ENCODE data around the gene SUMF1. TPM values are rescaled to one million over a fixed set of nuclear protein-coding genes. Genes with fewer than 3 reads are reported as not detected.

The SUMF1 gene
- polyA plus RNA-seq, 4 donors: 46.8 to 55.1 (median 53.5) TPM

DNA sequence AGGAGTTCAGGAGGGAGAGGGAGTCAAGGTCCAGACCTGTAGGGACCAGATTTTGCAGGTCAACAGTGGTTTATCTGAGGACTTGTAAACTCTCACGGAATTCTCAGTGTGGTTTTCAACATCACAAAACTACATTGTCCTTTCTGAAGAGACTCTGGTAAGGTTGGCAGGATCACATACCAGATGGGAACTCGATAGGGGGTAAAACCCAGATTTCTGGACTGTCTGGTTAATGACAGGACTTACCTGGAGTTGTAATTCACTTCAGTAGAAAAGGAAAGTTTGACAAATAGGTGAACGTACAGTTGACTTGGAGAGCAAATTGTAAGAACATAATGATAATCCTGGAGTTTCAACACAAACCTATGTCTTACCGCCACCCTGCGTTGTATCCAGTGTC is 31.4 kb upstream of the SUMF1 start:
- no peak for DNase-seq (ENCODE audit: low read depth in 4 of 4, low spot score in 3 of 4)

DNA sequence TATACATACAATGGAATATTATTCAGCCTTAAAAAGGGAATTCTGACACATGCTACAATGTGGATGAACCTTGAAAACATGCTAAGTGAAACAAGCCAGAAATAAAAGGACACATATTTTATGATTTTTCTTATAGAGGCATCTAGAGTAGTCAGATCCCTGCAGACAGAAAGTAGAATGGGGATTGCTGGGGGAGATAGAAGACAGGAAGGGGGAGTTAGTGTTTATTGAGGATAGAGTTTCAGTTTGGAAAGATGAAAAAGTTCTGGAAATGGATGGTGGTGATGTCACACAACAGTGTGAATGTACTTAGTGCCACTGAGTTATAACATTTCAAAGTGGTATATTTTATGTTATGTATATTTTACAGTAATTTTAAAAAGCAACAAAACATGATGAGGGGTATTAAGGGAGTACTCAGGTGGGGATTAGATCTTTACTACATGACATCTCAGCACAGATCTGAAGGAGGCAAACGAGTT is 30.8 kb upstream of the SUMF1 start:
- no peak for DNase-seq (ENCODE audit: low read depth in 4 of 4, low spot score in 3 of 4)

DNA sequence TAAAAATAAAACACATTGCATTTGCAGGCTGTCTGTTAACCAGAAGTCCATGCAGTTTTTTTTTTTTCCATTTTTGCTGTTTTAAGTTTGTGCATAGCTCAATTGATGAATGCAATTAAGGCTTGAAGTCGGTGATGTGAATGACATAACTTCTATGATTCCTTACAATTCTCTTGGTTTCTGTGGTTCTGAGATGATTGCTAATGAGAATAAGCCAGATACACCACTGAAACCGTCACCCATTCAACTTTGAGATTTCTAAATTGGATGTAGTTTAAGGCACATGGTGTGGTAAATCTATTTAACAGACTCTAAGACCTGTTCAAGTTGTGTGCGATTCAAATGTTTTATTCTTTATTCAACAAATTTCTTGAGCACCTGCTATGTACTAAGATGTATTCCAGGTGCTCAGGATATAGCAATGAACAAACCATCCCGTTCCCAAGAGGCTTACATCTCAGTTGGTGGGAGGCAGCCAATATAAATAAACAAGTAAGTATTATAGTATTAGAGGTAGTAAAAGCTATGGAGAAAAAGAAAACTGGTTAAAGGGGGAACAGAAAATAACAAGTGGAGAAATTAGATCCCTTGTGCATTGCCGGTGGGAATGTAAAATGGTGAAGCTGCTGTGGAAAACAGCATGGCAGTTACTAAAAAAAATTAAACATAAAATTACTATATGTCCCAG is 30.1 kb upstream of the SUMF1 start:
- no peak for DNase-seq (ENCODE audit: low read depth in 4 of 4, low spot score in 3 of 4)

DNA sequence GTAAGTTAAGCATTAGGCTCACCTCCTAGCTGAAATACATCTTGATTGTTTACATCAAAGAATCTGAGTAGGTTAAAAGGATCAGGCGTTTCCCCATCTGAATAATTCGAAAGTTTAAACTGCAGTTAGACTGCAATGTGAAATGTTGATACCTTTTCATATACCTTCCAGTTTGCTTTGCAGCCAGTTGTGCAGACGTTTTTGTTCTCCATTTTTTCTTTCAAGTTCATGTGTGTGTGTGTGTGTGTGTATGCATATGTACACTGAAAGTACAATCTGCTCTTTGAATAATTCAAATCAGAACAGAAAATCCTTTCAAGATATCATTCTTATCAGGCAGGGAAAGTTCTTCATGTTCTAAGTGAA is 29.0 kb upstream of the SUMF1 start:
- no peak for DNase-seq (ENCODE audit: low read depth in 4 of 4, low spot score in 3 of 4)

DNA sequence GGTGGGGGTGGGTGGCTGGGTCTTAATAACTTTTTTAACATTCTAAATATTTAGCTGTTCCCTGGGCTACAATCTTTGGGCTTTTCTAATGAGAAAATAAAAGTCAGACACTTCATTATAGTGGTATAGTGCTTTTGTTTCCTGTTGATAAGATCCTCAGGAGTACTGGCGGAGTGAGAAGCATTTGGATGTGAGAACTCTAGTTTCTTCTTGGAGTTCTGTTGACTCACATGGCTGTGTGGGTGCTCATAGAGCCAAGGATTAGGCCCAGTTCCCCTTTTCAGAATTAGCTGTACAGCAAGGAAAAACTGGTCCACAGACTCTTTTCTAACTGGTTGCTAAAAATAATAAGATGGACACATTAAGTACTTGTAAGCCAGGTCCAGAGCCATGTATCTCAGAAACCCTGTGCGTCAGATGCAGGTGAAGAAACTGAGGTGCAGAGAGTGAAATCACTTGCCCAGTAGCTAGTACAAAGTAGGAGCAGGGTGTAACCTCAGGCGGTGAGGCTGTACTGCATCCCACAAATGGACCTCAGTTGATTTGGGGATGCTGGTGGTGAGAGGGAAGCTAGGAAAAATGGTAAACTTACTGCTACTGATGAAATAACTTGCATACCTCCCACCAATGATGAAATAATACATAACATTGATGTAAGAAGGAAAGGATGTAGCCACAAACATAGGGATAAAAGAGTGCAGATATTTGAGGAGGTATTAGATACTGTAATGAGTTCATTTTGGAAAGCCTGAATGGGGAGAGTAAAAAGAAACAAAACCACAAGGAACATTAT is 28.4 kb upstream of the SUMF1 start:
- DNase-seq (ENCODE audit: low read depth in 4 of 4, low spot score in 3 of 4): no peak

DNA sequence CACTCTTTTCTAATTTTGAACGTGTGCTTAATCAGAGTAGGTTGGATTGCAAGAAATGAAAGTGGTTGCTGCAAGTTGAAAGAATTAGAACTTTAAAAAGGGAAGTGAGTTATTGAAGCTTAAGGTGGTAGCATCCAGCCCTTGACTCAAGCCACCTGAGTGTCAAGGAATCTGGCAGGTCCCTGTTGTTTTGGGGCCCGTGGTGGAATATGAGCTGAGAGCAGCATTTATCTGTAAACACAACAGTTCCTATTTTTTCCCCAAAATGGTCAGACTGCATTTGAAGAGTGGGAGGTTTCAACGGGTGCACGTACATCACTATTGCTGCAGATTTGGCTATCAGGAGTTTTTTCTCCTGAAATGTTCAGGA is 27.8 kb upstream of the SUMF1 start:
- no peak for DNase-seq (ENCODE audit: low read depth in 4 of 4, low spot score in 3 of 4)

DNA sequence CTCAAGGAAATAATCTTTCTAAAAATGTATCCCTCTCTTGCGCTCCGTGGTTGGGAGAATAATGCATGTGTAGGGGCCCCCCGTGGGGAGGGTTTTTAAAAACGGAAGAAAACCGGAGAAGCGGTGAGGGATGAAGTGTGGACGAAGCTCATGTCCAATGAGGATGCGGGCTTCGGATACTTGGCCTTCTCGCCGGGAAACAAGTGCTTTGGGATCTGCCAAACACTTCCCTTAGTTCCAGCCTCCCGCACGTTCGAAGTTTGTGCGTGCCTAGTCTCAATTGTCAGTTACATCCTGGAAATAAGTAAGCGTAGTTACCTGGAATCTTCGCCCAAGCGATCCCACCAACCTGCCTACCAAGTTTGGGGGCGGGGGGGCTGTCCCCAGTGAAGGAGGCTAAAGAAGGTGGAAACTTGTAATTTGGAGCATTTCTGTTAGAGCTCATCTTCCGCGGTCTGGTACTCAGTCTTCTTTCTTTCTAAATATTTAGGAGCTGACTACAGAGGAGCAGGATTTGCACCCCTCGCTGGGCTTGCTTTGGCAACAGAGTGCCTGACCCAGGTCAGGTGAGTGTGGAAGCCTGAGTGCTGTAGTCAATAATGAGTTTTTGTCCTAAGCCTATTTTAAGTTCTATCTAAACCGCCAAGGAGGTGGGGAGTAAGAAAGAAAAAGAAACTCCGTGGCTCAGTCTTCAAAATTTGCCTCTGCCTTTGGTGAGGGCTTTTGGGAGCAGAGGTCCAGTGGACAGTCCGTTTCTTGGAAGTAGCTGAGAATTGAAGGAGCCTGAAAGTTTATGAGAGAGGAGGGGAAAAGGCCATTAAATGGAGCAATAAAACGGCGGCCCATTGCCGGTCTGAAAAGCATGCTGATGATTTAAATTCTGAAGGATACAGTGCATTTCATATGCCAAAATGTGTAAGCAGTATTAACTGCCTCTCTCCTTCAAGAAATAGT is 27.1 kb upstream of the SUMF1 start:
- no peak for DNase-seq (ENCODE audit: low read depth in 4 of 4, low spot score in 3 of 4)

DNA sequence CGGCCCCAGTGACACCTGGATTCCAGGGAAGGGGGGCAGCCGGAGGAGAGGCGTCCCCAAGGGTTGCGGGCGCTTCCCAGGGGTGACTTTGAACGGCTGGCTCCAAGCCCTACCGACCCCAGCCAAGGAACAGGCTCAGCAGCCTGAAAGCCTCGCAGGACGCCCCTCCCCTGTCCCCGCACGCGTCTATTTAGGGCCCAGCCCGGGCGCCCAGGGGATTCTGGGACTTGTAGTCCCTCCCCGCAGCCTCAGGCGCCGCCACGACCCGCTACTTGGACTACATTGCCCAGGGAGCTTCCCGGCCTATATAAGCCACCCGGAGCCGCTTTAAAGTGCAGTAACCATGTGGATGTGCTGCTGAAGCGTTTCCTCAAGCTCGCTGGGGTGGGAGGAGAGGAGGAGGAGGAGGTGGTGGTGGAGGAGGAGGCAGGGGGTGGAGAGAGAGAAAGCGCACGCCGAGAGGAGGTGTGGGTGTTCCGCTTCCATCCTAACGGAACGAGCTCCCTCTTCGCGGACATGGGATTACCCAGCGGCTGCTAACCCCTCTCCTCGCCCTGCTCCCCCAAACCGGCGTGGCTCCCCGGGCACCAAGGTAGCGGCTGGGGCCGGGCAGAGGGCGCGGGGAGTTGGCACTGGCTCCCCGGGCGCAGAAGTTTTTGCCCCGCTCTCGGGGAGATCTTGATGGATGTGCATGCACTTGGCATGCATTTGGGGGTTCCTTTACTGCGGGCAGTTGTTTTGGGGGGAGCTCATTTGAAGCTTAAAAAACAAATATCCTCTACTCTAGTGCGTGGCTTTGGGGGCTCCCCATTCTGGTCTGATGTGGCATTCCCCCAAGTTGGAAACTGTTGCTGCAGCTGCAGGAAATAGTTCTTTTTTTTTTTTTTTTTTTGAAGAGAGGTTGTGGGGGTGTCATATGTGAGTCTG is 26.2 kb upstream of the SUMF1 start, which contains the start of gene ITPR1:
ITPR1 (plus strand) TSS at position 335 of the 927 bp plus-strand sequence. CDS start 23,144 bp downstream, outside the sequence.
- peak; percentile 99 for DNase-seq (ENCODE audit: low read depth in 4 of 4, low spot score in 3 of 4)

DNA sequence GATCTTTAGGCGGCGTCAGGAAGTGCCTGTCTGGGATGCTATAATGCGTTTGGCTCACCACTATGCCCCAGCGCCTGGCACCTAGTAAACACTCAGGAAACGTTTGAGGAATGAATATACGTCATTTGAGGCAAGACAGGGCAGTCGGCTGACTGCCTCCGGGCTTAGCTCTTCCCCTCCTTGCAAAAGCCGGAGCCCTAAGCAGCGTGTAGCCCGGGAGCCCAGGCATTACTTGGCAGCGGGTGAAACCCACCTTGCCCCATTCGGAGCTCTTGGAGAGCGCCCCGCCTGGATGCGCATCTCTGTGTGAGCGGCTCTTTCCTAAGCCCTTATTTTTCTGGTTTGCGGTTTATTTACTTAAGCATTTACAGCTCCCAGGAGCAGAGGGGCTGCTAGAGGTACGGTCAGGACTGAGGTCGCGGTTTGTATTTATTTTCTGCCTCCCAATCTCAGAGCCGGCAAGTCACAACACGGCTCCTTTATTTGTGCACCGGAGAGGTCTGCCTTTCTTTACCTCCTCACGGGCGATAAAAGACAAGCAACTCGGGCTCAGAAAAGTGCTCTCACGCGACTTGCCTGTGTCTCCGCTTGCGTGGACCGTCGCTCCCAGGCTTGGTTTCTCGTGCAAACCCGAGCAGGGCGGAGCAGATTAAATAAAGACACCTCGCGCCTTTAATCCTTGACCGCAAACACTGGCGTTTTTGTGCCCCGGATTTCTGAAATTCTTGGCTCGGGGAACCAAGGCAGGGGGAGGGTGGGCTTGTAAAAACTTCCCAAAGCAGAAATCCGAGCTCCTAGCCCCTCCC is 25.3 kb upstream of the SUMF1 start:
- DNase-seq (ENCODE audit: low read depth in 4 of 4, low spot score in 3 of 4): no peak

DNA sequence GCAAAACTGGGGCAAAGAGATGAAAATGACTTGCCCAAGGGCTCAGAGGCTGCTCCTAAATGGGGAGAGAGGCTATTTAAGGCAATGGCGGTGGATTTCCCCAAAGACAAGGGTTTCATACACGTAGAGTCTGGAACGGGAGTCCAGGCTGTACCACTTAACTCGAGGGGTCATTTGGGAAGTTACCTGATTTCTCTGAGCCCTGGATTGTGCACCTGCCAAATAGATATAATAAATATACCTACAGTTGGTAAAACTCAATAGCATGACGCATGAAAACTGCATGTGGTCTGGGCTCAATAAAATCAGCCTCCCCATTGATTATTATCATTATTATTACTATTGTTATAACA is 24.8 kb upstream of the SUMF1 start:
- no peak for DNase-seq (ENCODE audit: low read depth in 4 of 4, low spot score in 3 of 4)

DNA sequence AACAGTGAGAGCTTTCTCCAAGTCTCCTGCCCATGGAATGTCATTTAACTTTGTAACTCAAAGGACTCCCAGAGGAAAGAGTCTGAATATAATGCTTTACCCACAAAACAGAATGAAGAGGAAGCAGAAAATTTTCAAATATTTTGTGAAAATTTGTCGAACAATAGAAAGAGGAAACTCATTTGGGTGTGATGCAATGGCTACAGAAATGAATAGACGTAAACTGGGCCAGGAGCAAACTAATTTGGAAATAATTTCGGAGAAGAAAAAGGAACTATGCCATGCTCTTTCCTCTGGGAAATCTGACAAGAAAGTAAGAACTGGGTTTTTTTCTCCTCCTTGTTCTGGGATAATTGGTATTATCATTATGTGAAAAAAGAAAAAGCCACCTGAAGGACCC is 11.2 kb upstream of the SUMF1 start:
- no peak for DNase-seq (ENCODE audit: low read depth in 4 of 4, low spot score in 3 of 4)

DNA sequence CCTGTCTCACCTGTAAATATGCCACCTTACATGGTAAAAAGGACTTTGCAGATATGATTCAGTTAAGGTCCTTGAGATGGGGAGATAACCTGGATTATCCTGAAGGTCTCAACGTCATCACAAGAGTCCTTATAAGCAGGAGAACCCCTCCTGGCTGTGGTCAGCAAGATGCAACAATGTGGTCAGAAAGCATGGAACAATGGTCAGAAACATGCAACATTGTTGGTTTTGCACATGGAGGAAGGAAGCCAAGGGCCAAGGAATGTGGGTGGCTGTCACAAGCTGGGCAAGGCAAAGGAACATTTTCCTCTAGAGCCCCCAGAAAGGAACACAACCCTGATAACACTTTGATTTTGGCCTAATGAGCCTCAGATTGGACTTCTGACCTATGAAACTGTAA is 9.4 kb upstream of the SUMF1 start:
- no peak for DNase-seq (ENCODE audit: low read depth in 4 of 4, low spot score in 3 of 4)

DNA sequence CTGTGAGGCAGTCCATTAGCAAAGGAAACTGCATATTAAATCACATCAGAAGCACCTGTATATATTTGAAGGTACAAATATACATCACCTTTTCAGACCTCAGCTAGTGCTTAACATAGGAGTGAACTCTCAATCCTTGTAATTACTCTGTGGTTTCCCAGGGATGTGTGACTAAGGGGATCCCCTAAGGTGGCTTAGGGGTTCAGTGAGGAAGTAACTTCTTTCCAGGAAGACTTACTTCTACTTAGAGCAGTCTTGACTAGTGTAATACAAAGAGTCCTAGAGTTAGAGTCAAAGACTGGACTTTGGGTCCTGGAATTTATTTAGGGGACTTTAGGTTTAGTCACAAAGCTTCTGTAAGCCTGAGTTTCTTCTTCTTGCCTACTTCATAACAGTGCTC is 8.7 kb upstream of the SUMF1 start:
- no peak for DNase-seq (ENCODE audit: low read depth in 4 of 4, low spot score in 3 of 4)

DNA sequence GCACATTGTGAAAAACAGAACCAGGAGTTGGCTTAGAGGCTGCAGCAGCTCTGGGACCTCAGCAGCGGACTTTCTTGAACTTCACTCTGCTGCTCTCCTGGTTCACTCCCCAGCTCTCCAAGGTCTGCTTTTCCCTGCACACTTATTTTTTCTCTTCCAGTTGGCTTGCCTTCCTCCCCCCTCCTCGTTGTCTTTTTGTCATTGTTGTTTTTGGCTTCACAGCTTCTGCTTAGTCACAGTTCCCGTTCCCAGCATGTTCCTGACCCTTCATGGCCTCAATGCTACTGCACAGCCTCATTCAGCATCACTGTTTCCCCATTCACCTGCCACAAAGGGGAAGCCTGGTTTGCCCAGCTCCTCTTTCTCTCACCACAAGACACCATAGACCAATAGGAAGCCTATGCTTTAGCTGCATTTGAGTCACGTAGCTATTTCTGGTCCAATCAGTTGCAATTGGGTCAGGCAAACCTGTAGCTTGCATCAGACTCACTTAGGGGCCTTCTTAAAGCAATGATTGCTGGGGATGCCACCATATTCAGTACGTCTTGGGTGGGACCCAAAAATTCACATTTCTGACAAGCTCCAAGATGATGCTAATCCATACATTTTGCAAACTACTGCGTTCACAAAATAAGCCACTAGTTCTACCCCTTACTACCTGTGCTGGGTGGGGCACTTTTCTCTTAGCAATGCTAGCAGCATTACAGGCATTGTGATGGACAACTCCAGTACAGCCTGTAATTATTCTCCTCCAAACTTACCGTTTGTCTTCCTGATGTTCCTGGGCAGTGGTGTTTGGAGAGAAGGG is 7.8 kb upstream of the SUMF1 start:
- no peak for DNase-seq (ENCODE audit: low read depth in 4 of 4, low spot score in 3 of 4)

DNA sequence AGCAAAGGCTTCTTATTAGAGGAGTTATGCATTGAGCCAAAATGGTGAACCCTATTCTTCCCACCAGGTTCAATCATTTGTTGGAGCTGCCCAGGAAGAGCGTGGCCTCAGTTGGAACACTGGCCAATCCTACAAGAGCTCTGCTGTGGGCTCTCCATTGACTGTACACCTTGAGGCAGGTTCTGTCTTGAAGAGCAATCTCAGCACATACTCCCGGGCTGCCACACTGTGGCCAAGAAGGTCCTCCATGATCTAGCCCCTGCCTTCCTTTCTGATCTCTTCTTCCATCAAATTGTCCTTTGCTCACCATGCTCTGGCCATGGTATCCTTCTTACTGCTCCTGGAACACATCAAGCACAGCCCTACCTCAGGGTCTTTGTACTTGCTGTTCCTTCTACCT is 5.7 kb upstream of the SUMF1 start:
- DNase-seq (ENCODE audit: low read depth in 4 of 4, low spot score in 3 of 4): no peak

DNA sequence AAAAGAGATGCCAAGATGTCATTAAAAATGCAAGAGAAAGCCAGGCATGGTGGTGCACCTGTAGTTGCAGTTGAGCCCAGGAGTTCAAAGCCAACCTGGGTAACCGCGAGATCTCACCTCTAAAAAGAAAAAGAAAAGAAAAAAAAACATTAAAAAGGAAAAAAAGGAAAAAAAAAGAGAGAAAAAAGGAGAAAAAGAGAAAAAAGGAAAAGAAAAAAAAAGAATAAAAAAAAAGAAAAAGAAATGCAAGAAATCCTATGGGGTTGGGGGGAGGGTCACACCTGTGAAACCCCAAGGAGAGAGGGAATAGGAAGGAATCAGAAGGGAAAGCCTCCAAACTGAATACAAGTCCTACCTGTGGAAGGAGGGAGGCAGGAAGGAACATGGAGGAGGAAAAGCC is 5.2 kb upstream of the SUMF1 start:
- no peak for DNase-seq (ENCODE audit: low read depth in 4 of 4, low spot score in 3 of 4)

DNA sequence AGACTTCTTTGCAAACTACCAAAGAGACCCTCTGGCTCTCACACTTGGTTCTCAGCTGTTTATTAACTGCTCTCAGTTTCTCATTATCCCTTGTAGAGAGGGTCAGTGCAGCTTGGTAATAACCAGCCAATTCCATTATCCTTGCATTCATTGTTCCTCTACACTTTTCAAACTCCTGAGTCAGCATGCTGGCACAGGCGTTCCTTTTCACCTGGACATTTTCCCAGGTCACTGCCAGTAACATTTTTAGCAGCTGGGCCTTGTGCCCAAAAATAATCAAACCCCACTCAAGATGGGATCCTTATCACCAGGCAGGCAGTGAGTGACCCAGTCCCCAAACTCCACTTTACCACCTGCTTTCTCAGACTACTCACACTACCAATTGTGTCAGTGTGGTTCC is 4.8 kb upstream of the SUMF1 start:
- DNase-seq (ENCODE audit: low read depth in 4 of 4, low spot score in 3 of 4): no peak

DNA sequence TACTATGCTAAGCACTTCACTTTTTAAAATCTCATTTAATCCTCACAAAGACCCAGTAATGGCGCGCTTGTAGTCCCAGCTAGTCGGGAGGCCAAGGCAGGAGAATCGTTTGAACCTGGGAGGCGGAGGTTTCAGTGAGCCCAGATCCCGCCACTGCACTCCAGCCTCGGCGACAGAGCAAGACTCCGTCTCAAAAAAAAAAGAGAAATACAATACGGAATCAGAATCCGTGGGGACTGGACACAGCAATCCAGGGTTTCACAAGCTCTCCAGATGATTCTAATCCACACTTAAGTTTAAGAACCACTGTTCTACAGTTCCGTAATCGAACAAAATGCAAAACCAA is 426 bp upstream of the SUMF1 start:
- DNase-seq (ENCODE audit: low read depth in 4 of 4, low spot score in 3 of 4): no peak

DNA sequence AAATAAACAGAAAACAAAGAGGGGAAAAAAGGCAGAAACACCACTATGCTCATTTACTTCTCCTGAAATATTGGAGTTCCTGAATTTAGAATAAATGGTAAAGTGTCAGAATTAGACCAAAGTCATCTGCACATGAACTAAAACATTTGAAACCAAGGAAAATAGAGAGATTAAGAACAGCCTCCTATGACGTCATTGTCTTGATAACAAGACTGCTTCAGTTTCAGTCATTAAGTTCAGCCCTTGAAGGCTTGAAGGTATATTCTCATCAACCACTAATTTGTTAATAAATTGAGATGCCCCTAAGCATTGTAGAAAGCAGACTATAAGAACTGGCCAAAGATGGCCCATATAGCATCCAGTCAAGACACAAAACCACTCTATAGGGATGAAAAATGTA is 2.5 kb downstream of the SUMF1 start:
- no peak for DNase-seq (ENCODE audit: low read depth in 4 of 4, low spot score in 3 of 4)
